Dendritic cell treated with granulocyte-macrophage colony-stimulating factor and Interleukin-4, amounts not matched to agents 40 ng/mL and 50 ng/mL, for 4 days (primary cell): ENCODE results near the gene FNDC5.
A peak's percentile ranks its signal among the peaks of the same experiment; 100 is the strongest.

Source experiments
- H3K27ac Mint-ChIP-seq: one replicate; pipeline ENCODE4 v1.8.0; 2022; ENCODE audit warnings: mild to moderate bottlenecking, mixed read lengths
- H3K27me3 Mint-ChIP-seq: one replicate; pipeline ENCODE4 v1.8.0; 2022; ENCODE audit warnings: mild to moderate bottlenecking, mixed read lengths
- H3K36me3 Mint-ChIP-seq: one replicate; pipeline ENCODE4 v1.8.0; 2022; ENCODE audit warnings: low read depth, mixed read lengths
- H3K4me1 Mint-ChIP-seq: one replicate; pipeline ENCODE4 v1.8.0; 2022; ENCODE audit warnings: low read depth, mixed read lengths
- H3K4me3 Mint-ChIP-seq: one replicate; pipeline ENCODE4 v1.8.0; 2022; ENCODE audit warnings: mild to moderate bottlenecking, moderate library complexity, mixed read lengths
- H3K9me3 Mint-ChIP-seq: one replicate; pipeline ENCODE4 v1.8.0; 2022; ENCODE audit warnings: mixed read lengths
- intact Hi-C: fragments of 100-400 bp; cut with micrococcal nuclease; formaldehyde crosslinking; loops from one replicate; pipeline ENCODE4 v1.15.0; 2022

The FNDC5 gene

DNA sequence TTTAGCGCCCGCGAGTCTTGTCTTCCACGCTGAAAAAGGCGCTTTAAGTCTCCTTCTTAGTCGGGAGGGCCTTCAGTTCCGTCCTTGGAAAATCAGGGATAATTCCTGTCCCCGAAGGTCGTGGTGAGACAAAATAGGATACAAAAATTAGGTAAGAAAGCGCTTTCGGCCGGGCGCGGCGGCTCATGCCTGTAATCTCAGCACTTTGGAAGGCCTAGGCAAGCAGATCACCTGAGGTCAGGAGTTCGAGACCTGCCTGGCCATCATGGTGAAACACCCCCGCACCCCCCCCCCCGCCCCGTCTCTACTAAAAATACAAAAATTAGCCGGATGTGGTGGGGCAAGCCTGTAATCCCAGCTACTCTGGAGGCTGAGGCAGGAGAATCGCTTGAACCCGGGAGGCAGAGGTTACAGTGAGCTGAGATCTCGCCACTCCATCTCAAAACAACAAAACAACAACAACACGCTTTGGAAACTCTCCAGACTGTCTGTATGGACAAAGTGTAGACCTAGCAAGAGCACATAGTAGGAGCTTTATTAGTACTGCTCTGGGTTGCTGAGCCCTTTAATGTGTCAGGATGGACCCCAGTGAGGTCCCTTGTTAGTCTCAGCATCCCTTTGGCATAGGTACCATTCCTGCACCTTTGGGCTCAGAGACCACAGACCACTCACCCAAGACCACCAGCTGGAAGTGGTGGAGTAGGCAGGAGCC is 31.3 kb upstream of the FNDC5 start:
- peak overlapping the region; percentile 60 for H3K4me3 Mint-ChIP-seq
- no peaks in the 10 kb centered on the region for H3K4me1 Mint-ChIP-seq
- H3K9me3 Mint-ChIP-seq = no peaks in the 10 kb centered on the region
- peaks cover 68% of the 10 kb centered on the region for H3K27me3 Mint-ChIP-seq
- no peaks in the 10 kb centered on the region for H3K36me3 Mint-ChIP-seq
- intact Hi-C loops = no loop called here
- H3K27ac Mint-ChIP-seq = no peak overlapping the region

DNA sequence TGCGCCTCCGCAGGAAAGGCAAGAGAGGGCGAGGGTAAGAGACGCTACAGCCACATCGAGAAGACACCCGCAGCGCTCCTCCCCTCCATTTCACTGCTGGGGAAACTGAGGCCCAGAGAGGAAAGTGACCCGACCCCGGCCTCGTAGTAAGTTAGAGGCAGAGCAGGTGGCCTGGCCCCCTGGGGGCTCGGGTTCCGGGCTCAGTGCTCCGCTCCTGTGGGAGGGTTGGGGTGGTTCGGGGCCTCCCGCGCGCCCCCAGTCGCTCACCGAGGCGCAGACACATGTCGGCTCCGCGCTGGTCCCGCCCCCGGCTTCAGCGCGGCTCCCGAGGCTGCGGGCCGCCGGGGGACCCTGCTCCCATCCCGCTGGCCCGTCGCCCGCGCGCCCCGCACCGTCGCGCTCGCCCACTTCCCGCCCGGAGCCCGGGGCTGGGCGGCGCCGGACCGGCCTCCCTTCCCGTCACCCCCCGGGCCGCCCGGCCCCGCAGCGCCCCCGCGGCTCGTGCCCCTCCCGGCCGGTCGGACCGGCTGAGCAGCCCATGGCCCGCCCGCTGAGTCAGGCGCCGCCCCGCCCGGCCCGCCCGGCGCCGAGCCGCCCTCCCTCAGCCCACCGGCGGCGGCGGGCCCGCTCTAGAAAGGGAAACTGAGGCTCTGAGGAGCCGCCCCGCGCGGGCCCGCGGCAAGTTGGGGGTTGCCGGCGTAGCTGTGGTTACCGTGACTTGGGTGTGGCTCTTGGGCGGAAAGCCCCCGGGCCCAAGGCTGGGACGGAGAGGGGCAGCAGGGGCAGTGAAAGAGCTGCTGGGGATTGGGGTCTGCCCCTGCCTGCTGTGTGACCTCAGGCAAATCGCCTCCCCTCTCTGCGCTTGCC is 30.5 kb upstream of the FNDC5 start, which contains the start of gene TMEM54:
TSS of gene TMEM54 (minus strand) at position 434 of the 867 bp plus-strand sequence. CDS start at position 283, 151 bp downstream.
- no peaks in the 10 kb centered on the region for H3K4me1 Mint-ChIP-seq
- H3K27ac Mint-ChIP-seq = no peak within 1 kb of the TSS
- no peaks in the 10 kb centered on the region for H3K9me3 Mint-ChIP-seq
- H3K36me3 Mint-ChIP-seq = no peaks in the 10 kb centered on the region
- H3K4me3 Mint-ChIP-seq = peak within 1 kb of the TSS; percentile 60
- peaks cover 76% of the 10 kb centered on the region for H3K27me3 Mint-ChIP-seq
- intact Hi-C loops = no loop called here

- Mint-ChIP-seq H3K9me3 (no peaks in the 10 kb centered on the region), H3K27me3 (peaks cover 83% of the 10 kb centered on the region), H3K4me3 (peak overlapping the region; percentile 51), H3K4me1 (no peaks in the 10 kb centered on the region), H3K27ac (no peak overlapping the region), H3K36me3 (no peaks in the 10 kb centered on the region)
- intact Hi-C loops = no loop called here
These were observed 29.8 kb upstream of the FNDC5 start for GRCh38 chr1:32900371-32900955.

GRCh38 chr1:32899586-32900296 is 29.0 kb upstream of the FNDC5 start:
- intact Hi-C loops = no loop called here
- Mint-ChIP-seq H3K4me3 (no peak overlapping the region), H3K27ac (no peak overlapping the region), H3K9me3 (no peaks in the 10 kb centered on the region), H3K4me1 (no peaks in the 10 kb centered on the region), H3K27me3 (peaks cover 90% of the 10 kb centered on the region), H3K36me3 (no peaks in the 10 kb centered on the region)

DNA sequence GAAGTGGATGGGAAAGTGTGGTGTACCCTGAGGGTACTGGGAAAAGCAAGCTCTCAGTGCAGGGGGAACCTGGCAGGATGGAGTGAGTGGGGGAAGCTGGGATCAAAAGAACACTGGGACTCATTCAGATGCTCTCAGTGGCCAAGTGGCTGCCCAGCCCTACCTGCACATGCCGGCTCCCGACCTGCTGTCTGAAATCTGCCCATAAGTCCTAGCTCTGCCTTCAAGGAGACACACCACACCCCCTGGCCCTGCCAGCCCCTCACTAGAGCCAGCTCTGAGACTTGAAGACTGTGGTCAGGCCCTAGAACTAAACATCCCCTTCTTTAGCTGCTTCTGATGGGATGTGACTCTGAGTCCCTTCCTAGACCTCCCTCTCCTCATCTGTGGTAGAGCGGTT is 28.2 kb upstream of the FNDC5 start:
- no peaks in the 10 kb centered on the region for H3K36me3 Mint-ChIP-seq
- intact Hi-C loops = no loop called here
- no peak overlapping the region for H3K27ac Mint-ChIP-seq
- no peaks in the 10 kb centered on the region for H3K9me3 Mint-ChIP-seq
- no peaks in the 10 kb centered on the region for H3K4me1 Mint-ChIP-seq
- H3K4me3 Mint-ChIP-seq = no peak overlapping the region
- peaks cover 90% of the 10 kb centered on the region for H3K27me3 Mint-ChIP-seq

DNA sequence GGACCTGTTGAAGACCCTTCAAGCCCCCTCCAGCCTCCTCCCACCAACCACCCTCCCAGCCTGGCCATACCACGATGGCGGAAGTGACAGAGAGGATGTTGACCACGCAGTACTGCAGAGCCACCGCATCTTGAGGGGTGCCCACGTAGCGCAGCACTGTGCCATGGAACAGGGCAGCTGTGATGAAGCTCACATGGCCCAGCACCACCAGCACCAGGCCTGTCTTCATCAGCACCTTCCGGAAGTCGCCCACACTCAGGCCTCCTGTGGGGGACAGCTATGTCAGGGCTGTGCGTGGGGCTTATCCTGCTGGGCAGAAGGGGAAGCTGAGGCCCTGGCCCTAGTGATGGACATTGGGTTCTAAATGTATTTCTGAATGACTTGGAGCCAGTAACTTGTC is 27.3 kb upstream of the FNDC5 start:
- H3K36me3 Mint-ChIP-seq = no peaks in the 10 kb centered on the region
- peaks cover 8% of the 10 kb centered on the region for H3K4me1 Mint-ChIP-seq
- no peaks in the 10 kb centered on the region for H3K9me3 Mint-ChIP-seq
- intact Hi-C loops = no loop called here
- peaks cover 91% of the 10 kb centered on the region for H3K27me3 Mint-ChIP-seq
- no peak overlapping the region for H3K27ac Mint-ChIP-seq
- H3K4me3 Mint-ChIP-seq = no peak overlapping the region

DNA sequence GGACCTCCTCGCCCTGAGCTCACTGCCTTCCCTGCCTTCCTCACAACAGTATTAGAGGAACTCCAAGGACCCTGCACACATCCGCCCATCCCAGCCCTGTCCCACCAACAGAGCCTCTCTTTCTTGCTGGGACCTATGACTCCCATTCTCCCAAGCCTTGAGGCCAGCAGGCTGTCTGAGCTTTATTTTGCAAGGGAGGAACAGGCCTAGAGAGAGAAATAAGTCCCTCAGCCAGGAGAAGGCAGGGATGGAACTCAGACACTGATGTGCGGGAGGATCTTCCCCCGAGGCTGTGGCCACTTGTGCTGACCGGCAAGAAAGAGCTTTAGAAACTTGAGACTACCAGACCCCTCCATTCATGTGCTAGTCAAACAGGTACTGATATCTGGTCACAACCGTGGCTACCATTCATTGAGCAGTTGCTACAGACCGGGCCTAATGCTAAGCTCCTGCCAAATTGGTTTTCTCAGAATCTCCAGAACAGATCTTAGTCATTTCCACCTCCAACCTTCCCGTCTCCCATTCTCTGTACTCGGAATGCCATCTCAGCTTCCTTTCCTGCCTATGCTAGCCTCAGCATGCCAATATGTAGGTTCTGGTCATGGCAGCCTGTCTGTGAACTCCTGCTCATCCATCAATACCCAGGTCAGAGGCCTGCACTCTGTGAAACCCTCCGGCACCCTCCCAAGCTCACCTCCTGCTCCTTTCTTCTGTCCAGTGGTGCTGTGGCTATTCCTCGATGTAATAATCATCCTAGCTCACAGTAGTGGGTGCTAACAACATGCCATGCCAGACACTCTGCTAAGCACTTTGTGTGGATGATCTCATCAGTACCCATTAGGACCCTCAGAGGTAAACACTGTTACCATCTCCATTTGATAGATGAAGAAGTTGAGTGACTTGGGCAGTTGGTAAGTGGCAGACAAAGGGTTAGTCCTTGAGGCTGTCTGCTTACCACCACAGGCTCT is 26.7 kb upstream of the FNDC5 start:
- no peaks in the 10 kb centered on the region for H3K9me3 Mint-ChIP-seq
- no peak overlapping the region for H3K4me3 Mint-ChIP-seq
- intact Hi-C loops = no loop called here
- peaks cover 13% of the 10 kb centered on the region for H3K4me1 Mint-ChIP-seq
- no peak overlapping the region for H3K27ac Mint-ChIP-seq
- no peaks in the 10 kb centered on the region for H3K36me3 Mint-ChIP-seq
- peaks cover 89% of the 10 kb centered on the region for H3K27me3 Mint-ChIP-seq

DNA sequence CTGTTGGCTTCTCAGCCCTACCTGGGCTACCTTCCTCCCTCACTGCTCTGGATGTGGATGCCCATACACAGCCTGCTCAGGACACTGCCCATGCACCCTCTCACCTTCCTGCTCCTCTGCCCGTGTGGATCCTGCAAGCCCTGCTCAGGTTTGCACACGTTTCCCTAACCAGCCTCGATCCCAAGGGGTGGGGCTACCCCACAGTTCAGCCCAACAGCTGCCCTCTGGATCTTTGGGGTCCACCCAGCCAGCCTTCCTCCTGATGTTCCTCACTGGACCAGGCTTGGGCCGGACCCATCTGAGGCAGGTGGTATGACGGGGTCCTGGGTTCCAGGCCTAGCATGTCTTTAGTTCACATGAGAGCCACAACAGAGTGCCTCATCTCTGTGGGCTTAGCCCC is 25.7 kb upstream of the FNDC5 start:
- no peaks in the 10 kb centered on the region for H3K9me3 Mint-ChIP-seq
- no peaks in the 10 kb centered on the region for H3K36me3 Mint-ChIP-seq
- H3K4me1 Mint-ChIP-seq = peaks cover 16% of the 10 kb centered on the region
- no peak overlapping the region for H3K27ac Mint-ChIP-seq
- H3K27me3 Mint-ChIP-seq = peaks cover 89% of the 10 kb centered on the region
- intact Hi-C loops = no loop called here
- H3K4me3 Mint-ChIP-seq = no peak overlapping the region

- H3K36me3 Mint-ChIP-seq = no peaks in the 10 kb centered on the region
These were observed 24.9 kb upstream of the FNDC5 start for GRCh38 chr1:32895325-32896215.

GRCh38 chr1:32894681-32895080 is 24.0 kb upstream of the FNDC5 start:
- H3K27ac Mint-ChIP-seq = no peak overlapping the region
- H3K4me1 Mint-ChIP-seq = peaks cover 16% of the 10 kb centered on the region
- H3K4me3 Mint-ChIP-seq = no peak overlapping the region
- H3K9me3 Mint-ChIP-seq = no peaks in the 10 kb centered on the region
- H3K36me3 Mint-ChIP-seq = no peaks in the 10 kb centered on the region
- H3K27me3 Mint-ChIP-seq = peaks cover 93% of the 10 kb centered on the region
- intact Hi-C loops = no loop called here

More at GRCh38 chr1:32895325-32896215, 24.9 kb upstream of the FNDC5 start:
- Mint-ChIP-seq H3K4me1 (peaks cover 16% of the 10 kb centered on the region), H3K4me3 (no peak overlapping the region), H3K27me3 (peaks cover 93% of the 10 kb centered on the region), H3K27ac (no peak overlapping the region), H3K9me3 (no peaks in the 10 kb centered on the region)
- intact Hi-C loops = no loop called here

DNA sequence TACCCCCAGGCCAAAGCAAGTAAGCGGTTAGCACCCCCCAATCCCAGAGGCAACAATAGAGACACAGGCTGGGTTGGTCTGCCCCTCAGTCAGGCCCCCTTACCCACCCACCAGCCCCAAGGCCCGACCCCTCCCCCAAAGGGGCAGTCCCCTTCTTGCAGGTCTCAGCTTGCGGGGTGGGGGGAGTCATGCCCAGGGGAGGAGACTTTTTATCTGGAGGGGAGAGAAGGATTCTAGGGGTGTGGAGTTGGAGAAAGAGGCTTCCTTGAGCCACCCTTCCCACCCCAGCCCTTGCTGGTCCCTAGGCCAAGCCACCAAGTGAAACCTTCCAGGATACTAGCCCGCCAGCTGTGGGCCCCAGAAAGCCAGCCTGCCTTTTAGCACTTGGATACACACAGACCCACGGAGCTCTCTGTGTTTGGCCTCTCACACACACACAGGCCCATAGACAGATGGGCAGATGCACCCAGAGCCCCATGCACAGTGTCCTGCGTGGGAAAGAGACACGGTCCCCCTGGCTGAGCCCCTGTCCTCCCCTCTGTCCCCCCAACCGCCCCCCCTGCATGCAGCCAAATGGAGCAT is 23.4 kb upstream of the FNDC5 start:
- H3K4me1 Mint-ChIP-seq = peaks cover 16% of the 10 kb centered on the region
- no peak overlapping the region for H3K27ac Mint-ChIP-seq
- intact Hi-C loops = no loop called here
- H3K27me3 Mint-ChIP-seq = peaks cover 92% of the 10 kb centered on the region
- H3K4me3 Mint-ChIP-seq = no peak overlapping the region
- no peaks in the 10 kb centered on the region for H3K36me3 Mint-ChIP-seq
- no peaks in the 10 kb centered on the region for H3K9me3 Mint-ChIP-seq
